ENCODE data around the gene KBTBD12. TPM values are rescaled to one million over a fixed set of nuclear protein-coding genes. Genes with fewer than 3 reads are reported as not detected.

Gene KBTBD12
- total and polyA plus RNA-seq, 5 experiments from 2014 or later, result not detected

- Mint-ChIP-seq H3K36me3 (no peaks in the 10 kb centered on the region), H3K4me3 (no peak overlapping the region), H3K27ac (peak overlapping the region in 1 of 10 donors; percentile 54), H3K9me3 (no peaks in the 10 kb centered on the region), H3K27me3 (peaks cover 0 to 7% (median 3%) of the 10 kb centered on the region in 5 donors), H3K4me1 (peaks cover 0 to 1% (median under 1%) of the 10 kb centered on the region in 4 donors)
- no peak for ATAC-seq
- POLR2A ChIA-PET, result no interaction called here
- no peak for DNase-seq
These were observed 101.5 kb downstream of the KBTBD12 start for GRCh38 chr3:128016502-128016901.

DNA sequence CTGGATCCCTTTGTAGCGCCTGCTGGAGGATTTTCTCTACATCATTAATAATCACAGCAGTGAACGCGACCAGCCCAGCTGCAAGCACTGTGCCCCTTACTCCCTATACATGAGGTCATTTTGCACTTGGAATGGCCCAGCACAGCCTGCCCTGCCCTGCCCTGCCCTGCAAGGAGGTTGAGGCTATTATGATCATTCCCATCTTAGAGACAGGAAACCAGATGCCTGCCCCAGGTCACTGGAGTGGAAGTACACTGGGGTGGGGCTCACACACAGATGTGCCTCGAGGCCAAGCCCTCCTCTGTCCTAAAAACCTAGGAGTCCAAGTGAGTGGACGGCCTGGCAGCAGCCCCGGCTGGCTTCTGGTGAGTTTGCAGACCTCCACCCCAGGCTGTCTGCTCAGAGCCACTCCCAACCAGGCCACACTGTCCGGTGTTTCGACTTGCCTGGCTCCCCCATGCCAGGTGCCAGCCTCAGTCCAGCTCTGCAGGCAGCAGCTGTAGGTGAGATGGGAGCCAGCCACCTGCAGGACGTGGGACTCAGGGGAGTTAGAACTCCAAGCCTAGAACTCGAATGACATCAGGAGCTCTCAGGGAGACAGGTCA, 106.8 kb downstream of the KBTBD12 start:
- H3K36me3 Mint-ChIP-seq, result no peaks in the 10 kb centered on the region
- H3K9me3 Mint-ChIP-seq, result no peaks in the 10 kb centered on the region
- POLR2A ChIA-PET, result no interaction called here
- ATAC-seq (no peak), DNase-seq (no peak)
- H3K4me3 Mint-ChIP-seq, result no peak overlapping the region
- no peaks in the 10 kb centered on the region for H3K4me1 Mint-ChIP-seq
- no peak overlapping the region for H3K27ac Mint-ChIP-seq
- H3K27me3 Mint-ChIP-seq, result peaks cover 0 to 34% (median 2%) of the 10 kb centered on the region in 5 donors

DNA sequence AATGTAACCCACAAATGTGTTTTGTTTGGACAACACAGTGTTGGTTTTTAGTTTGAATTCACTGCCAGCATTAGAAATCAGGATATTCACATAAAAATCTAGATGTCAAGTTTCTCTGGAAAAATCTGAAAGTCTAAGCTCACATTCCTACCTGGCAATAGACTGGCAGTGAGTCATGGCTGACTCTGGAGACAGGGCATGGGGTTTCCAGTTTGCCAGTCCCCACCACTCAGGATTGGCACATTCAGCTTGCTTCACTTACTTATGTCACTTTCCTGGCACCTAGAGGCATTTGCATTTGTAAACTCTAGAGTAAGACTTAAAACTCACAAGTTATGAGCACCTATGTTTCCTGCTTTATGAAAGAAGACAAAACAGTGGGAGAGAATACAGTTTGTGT, 118.1 kb downstream of the KBTBD12 start:
- POLR2A ChIA-PET, result no interaction called here
- no peak overlapping the region for H3K4me3 Mint-ChIP-seq
- DNase-seq, result no peak
- no peak overlapping the region for H3K27ac Mint-ChIP-seq
- H3K27me3 Mint-ChIP-seq, result peaks cover 6 to 10% (median 9%) of the 10 kb centered on the region in 5 donors
- ATAC-seq, result no peak
- no peaks in the 10 kb centered on the region for H3K36me3 Mint-ChIP-seq
- H3K9me3 Mint-ChIP-seq, result no peaks in the 10 kb centered on the region
- no peaks in the 10 kb centered on the region for H3K4me1 Mint-ChIP-seq

DNA sequence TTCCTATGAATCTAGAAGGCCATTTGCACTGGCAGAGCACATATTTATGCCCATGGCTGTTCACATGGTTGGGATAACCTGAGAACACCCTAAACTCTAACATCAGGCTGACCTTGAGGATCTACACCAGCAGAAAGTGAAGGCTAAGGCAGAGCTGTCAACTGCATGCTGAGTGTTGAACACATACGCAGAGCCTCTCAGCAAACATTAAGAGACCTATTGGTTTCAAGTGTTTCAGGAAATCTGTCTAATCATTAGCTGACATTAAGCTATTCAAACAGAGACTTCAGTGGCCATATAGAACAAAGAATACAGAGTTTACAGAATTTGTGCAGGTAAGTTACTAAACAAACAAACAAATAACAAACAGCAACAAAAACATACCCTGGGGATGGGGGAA, 121.1 kb downstream of the KBTBD12 start:
- POLR2A ChIA-PET, result no interaction called here
- ATAC-seq, result no peak
- no peaks in the 10 kb centered on the region for H3K36me3 Mint-ChIP-seq

More for the DNA sequence above, 121.1 kb downstream of the KBTBD12 start:
- Mint-ChIP-seq H3K27me3 (peaks cover 4 to 20% (median 9%) of the 10 kb centered on the region in 5 donors), H3K4me3 (no peak overlapping the region), H3K9me3 (no peaks in the 10 kb centered on the region), H3K27ac (no peak overlapping the region), H3K4me1 (no peaks in the 10 kb centered on the region)
- no peak for DNase-seq

Other genes starting within 250 kb of the KBTBD12 start
- 100 to 1,000 TPM; 183 to 187 TPM for gene ABTB1, start 242.3 kb upstream of the KBTBD12 start, total RNA-seq
- 10 to 100 TPM; 58.6 to 71.9 (median 60.9) TPM for gene ABTB1, start 242.3 kb upstream of the KBTBD12 start, polyA plus RNA-seq
- under 1 TPM; 0.34 to 0.77 TPM for gene MGLL, start 92.7 kb upstream of the KBTBD12 start, total RNA-seq
- gene MGLL, start 92.7 kb upstream of the KBTBD12 start, polyA plus RNA-seq, result under 1 TPM in 1 of 3 donors, not detected in 2; 0.62 TPM
- gene SEC61A1, start 137.2 kb downstream of the KBTBD12 start, total RNA-seq, result 10 to 100 TPM; 92.5 to 97.9 TPM
- gene SEC61A1, start 137.2 kb downstream of the KBTBD12 start, polyA plus RNA-seq, result 100 to 1,000 TPM in 2 of 3 donors, 10 to 100 TPM in 1; 84.7 to 107 (median 106) TPM
- 10 to 100 TPM; 26.2 to 27.9 TPM for gene RUVBL1, start 208.6 kb downstream of the KBTBD12 start, total RNA-seq
- 10 to 100 TPM; 49.5 to 66.6 (median 65.2) TPM for gene RUVBL1, start 208.6 kb downstream of the KBTBD12 start, polyA plus RNA-seq
- 10 to 100 TPM; 18.4 to 19.2 TPM for gene EEFSEC, start 238.2 kb downstream of the KBTBD12 start, total RNA-seq
- gene EEFSEC, start 238.2 kb downstream of the KBTBD12 start, polyA plus RNA-seq, result 10 to 100 TPM; 14.7 to 27.1 (median 24.3) TPM

Measured in naive thymus-derived CD8-positive, alpha-beta T cell (primary cell).